B cell (primary cell): Measurements from ENCODE around the gene KIAA0586. TPM values are rescaled to one million over a fixed set of nuclear protein-coding genes. Genes with fewer than 3 reads are reported as not detected.

Experiments
- ATAC-seq: fragments of 200-7000 bp; cut with Tn5 transposase; one replicate; pipeline ENCODE4 v1.10.0; 2021; ENCODE audit warnings: low read depth, mild to moderate bottlenecking, moderate number of reproducible peaks, moderate library complexity
- CTCF ChIA-PET: fragments of 350-600 bp; sonication (Branson Sonifier 250); formaldehyde crosslinking; loops from one replicate; lab custom pipeline; 2021; ENCODE audit warnings: antibody characterized with exemption, inconsistent platforms; lab: Charles Lee
- POLR2A ChIA-PET: fragments of 350-600 bp; sonication (Branson Sonifier 250); formaldehyde crosslinking; loops from one replicate; lab custom pipeline; 2021; ENCODE audit warnings: antibody characterized with exemption; lab: Charles Lee
- DNase-seq: peaks from one replicate; pipeline ENCODE4 v3.0.0; 2013
- H2AFZ ChIP-seq: 2 replicates; pipeline ENCODE4 v1.6.1; 2012; ENCODE audit warnings: mild to moderate bottlenecking, low read depth, low read length; ENCODE audit not compliant: insufficient read depth, poor library complexity, severe bottlenecking
- H3K27ac ChIP-seq, 2 donors: 1 replicate in 1 of 2; 2 replicates in 1 of 2; pipeline ENCODE4 v1.5.1; 2012 to 2013; ENCODE audit warnings: low read length in 2 of 2, mild to moderate bottlenecking in 2 of 2, moderate library complexity in 1 of 2
- H3K27me3 ChIP-seq, 4 experiments: fragments of 200-600 bp in 1 of 4; sonication (generic) in 1 of 4; replicated peaks in 1 of 4; 1 replicate in 2 of 4; 2 replicates in 2 of 4; pipeline versions ENCODE4 v1.6.1 to v1.7.0; 2013 to 2016; ENCODE audit warnings: low read length in 3 of 4, mild to moderate bottlenecking in 2 of 4, mixed read lengths in 1 of 4, moderate library complexity in 1 of 4; ENCODE audit not compliant: insufficient read depth in 4 of 4, control insufficient read depth in 3 of 4; ENCODE audit errors: control extremely low read depth in 1 of 4
- H3K36me3 ChIP-seq, 2 experiments: replicated peaks in 1 of 2; 1 replicate in 1 of 2; 2 replicates in 1 of 2; pipeline versions ENCODE4 v1.6.1 to v1.7.1; 2013; ENCODE audit warnings: low read length in 1 of 2; ENCODE audit not compliant: insufficient read depth in 2 of 2, control insufficient read depth in 1 of 2; ENCODE audit errors: control extremely low read depth in 1 of 2, extremely low read depth in 1 of 2
- H3K4me1 ChIP-seq, 2 donors: fragments of 200-600 bp in 1 of 2; sonication (generic) in 1 of 2; 1 replicate in 1 of 2; 2 replicates in 1 of 2; pipeline versions ENCODE4 v1.5.1 to v1.6.1; 2013 to 2017; ENCODE audit warnings: low read length in 2 of 2; ENCODE audit not compliant: control insufficient read depth in 2 of 2, insufficient read depth in 2 of 2
- H3K4me2 ChIP-seq: replicated peaks from 2 replicates; pipeline ENCODE3; 2012; ENCODE audit warnings: mild to moderate bottlenecking, low read depth, low read length; ENCODE audit not compliant: poor library complexity, severe bottlenecking
- H3K4me3 ChIP-seq, 5 experiments: fragments of 200-600 bp in 1 of 5; sonication (generic) in 1 of 5; 1 replicate in 3 of 5; 2 replicates in 2 of 5; pipeline versions ENCODE4 v1.5.1 to v1.7.0; 2011 to 2016; ENCODE audit warnings: low read length in 4 of 5, mild to moderate bottlenecking in 4 of 5, low read depth in 2 of 5, control low read depth in 1 of 5, moderate library complexity in 1 of 5; ENCODE audit not compliant: insufficient read depth in 1 of 5; ENCODE audit errors: control extremely low read depth in 1 of 5, extremely low read depth in 1 of 5
- H3K79me2 ChIP-seq: fragments of 200-600 bp; sonication (generic); one replicate; pipeline ENCODE4 v1.6.0; 2016; ENCODE audit warnings: low read length; ENCODE audit not compliant: control insufficient read depth, insufficient read depth
- H3K9ac ChIP-seq: fragments of 200-600 bp; sonication (generic); 2 replicates; pipeline ENCODE4 v1.6.1; 2017; ENCODE audit warnings: mild to moderate bottlenecking, low read length, moderate library complexity
- H3K9me3 ChIP-seq, 3 donors: one replicate each; pipeline versions ENCODE4 v1.6.1 to v1.7.1; 2013; ENCODE audit warnings: low read length in 2 of 3; ENCODE audit not compliant: control insufficient read depth in 2 of 3, insufficient read depth in 1 of 3; ENCODE audit errors: control extremely low read depth in 1 of 3
- H4K20me1 ChIP-seq: 2 replicates; pipeline ENCODE4 v1.6.0; 2012; ENCODE audit warnings: mild to moderate bottlenecking, low read length; ENCODE audit not compliant: insufficient read depth, control insufficient read depth, poor library complexity, severe bottlenecking
- H3K27ac Mint-ChIP-seq: one replicate; pipeline ENCODE4 v1.8.0; 2021; ENCODE audit warnings: mixed read lengths
- H3K27me3 Mint-ChIP-seq: one replicate; pipeline ENCODE4 v1.8.0; 2021; ENCODE audit warnings: mixed read lengths
- H3K4me1 Mint-ChIP-seq: one replicate; pipeline ENCODE4 v1.8.0; 2021; ENCODE audit warnings: mixed read lengths
- H3K4me3 Mint-ChIP-seq: one replicate; pipeline ENCODE4 v1.8.0; 2021; ENCODE audit warnings: mixed read lengths
- H3K9me3 Mint-ChIP-seq: one replicate; pipeline ENCODE4 v1.8.0; 2022; ENCODE audit warnings: mixed read lengths; ENCODE audit not compliant: insufficient read depth
- CTCF ChIP-seq: fragments of 200-600 bp; IDR thresholded peaks from one replicate; pipeline ENCODE4 v1.8.0; 2022; ENCODE audit warnings: antibody characterized with exemption, mild to moderate bottlenecking
- EZH2 ChIP-seq: IDR thresholded peaks from 2 replicates; pipeline ENCODE4 v1.6.1; 2012; ENCODE audit warnings: borderline replicate concordance, low read depth, mild to moderate bottlenecking, moderate library complexity, low read length; ENCODE audit not compliant: insufficient read depth, poor library complexity, severe bottlenecking
- WGBS: methylation state at CpG from one replicate; pipeline ENCODE4 v1.1.5; 2013; ENCODE audit warnings: missing lambda C conversion rate; ENCODE audit not compliant: insufficient coverage; 5-methylcytosine and 5-hydroxymethylcytosine counted together
- intact Hi-C: fragments of 100-400 bp; cut with micrococcal nuclease; formaldehyde crosslinking; loops from one replicate; pipeline ENCODE4 v1.10.0; 2022
- polyA plus RNA-seq: library from polyadenylated mRNA; depleted of rRNA; stranded (reverse); fragments of >200 nt; gene quantifications from 2 replicates; pipeline ENCODE4 v1.2.3, GENCODE V29; 2012
- total RNA-seq, 2 donors: library from RNA; stranded (reverse); fragments of 120-200 nt in 1 of 2; gene quantifications; 1 replicate in 1 of 2; 2 replicates in 1 of 2; pipeline versions ENCODE4 v1.2.3 to v1.2.4, GENCODE V29; 2013 to 2022

The KIAA0586 gene
- total and polyA plus RNA-seq, 2 donors (not counting 1 experiment from before 2014, with no cell fraction given): 12.2 to 27.5 TPM

GRCh38 chr14:58455593-58456265 is 28.2 kb downstream of the KIAA0586 start:
- 80% methylated on average over 2 of the region's 9 CpGs for whole genome bisulfite sequencing
- ATAC-seq: no peak
- Histone ChIP-seq H3K36me3 (peaks cover 11 to 38% of the 10 kb centered on the region in 2 experiments), H3K4me1 (no peaks in the 10 kb centered on the region), H4K20me1 (no peaks in the 10 kb centered on the region), H3K9me3 (no peaks in the 10 kb centered on the region), H3K4me3 (no peak overlapping the region), H3K9ac (no peak overlapping the region), H3K79me2 (no peaks in the 10 kb centered on the region), H3K27ac (no peak overlapping the region), H2AFZ (no peak overlapping the region), H3K4me2 (no peak overlapping the region), H3K27me3 (no peaks in the 10 kb centered on the region)
- TF ChIP-seq CTCF (no peak), EZH2 (no peak)
- Mint-ChIP-seq H3K9me3 (no peaks in the 10 kb centered on the region), H3K27me3 (no peaks in the 10 kb centered on the region), H3K27ac (no peak overlapping the region), H3K4me3 (no peak overlapping the region), H3K4me1 (no peaks in the 10 kb centered on the region)
- intact Hi-C loops: no loop called here
- no peak for DNase-seq
- POLR2A ChIA-PET: no interaction called here
- CTCF ChIA-PET: no interaction called here

- no peak for TF ChIP-seq CTCF
- no peak for TF ChIP-seq EZH2
- Histone ChIP-seq H3K27ac (no peak overlapping the region), H3K27me3 (no peaks in the 10 kb centered on the region), H3K4me1 (no peaks in the 10 kb centered on the region), H2AFZ (no peak overlapping the region), H3K9me3 (no peaks in the 10 kb centered on the region), H3K79me2 (no peaks in the 10 kb centered on the region), H3K4me2 (no peak overlapping the region), H3K9ac (no peak overlapping the region), H4K20me1 (no peaks in the 10 kb centered on the region), H3K4me3 (no peak overlapping the region), H3K36me3 (peaks cover 15 to 44% of the 10 kb centered on the region in 2 experiments)
- no peak for DNase-seq
- WGBS: no CpG with 5 or more reads among the region's 2 CpGs
- Mint-ChIP-seq H3K4me1 (no peaks in the 10 kb centered on the region), H3K9me3 (no peaks in the 10 kb centered on the region), H3K4me3 (no peak overlapping the region), H3K27ac (no peak overlapping the region), H3K27me3 (no peaks in the 10 kb centered on the region)
- intact Hi-C loops: no loop called here
- CTCF ChIA-PET: no interaction called here
- POLR2A ChIA-PET: no interaction called here
- ATAC-seq: no peak
Observed at GRCh38 chr14:58460772-58461171, 33.3 kb downstream of the KIAA0586 start.
